Peyer's patch (tissue), 4 donors: ENCODE results near the gene ZNF337.

ENCODE experiments used
- POLR2A ChIP-seq, 2 donors: fragments of 450-650 bp; IDR thresholded peaks; one replicate each; pipeline ENCODE4 v1.5.1; 2017; ENCODE audit warnings: antibody characterized with exemption in 2 of 2, mild to moderate bottlenecking in 2 of 2, moderate library complexity in 2 of 2
- TF ChIP-seq, protein P1 (sequence below), 6 experiments: fragments of 450-650 bp in 4 of 6; fragments of 200-600 bp in 2 of 6; sonication (generic) in 1 of 6; IDR thresholded peaks; one replicate each; pipeline ENCODE4 v1.5.1; 2017 to 2019; ENCODE audit warnings: antibody characterized with exemption in 6 of 6, mild to moderate bottlenecking in 3 of 6, moderate library complexity in 1 of 6

DNA sequence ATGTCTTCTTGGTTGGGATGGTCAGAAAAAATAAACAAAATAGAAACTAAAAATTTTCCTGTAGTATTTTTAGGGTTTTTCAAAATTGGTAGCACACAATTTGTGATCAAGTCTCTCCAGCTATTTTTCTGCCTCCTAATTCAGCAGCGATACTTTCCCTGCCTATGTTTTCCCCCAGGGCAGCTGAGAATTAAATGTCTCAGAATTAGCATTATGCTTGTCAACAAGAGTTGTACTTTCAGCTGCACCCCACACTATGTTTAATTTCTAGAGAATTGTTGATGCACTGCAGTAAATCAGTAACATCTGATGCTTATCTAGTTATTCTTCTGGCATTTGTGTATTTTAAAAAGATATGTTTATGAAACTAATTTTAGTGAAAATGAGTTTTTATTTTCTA lies 34.2 kb upstream of the ZNF337 start:
- TF ChIP-seq, protein P1, sequence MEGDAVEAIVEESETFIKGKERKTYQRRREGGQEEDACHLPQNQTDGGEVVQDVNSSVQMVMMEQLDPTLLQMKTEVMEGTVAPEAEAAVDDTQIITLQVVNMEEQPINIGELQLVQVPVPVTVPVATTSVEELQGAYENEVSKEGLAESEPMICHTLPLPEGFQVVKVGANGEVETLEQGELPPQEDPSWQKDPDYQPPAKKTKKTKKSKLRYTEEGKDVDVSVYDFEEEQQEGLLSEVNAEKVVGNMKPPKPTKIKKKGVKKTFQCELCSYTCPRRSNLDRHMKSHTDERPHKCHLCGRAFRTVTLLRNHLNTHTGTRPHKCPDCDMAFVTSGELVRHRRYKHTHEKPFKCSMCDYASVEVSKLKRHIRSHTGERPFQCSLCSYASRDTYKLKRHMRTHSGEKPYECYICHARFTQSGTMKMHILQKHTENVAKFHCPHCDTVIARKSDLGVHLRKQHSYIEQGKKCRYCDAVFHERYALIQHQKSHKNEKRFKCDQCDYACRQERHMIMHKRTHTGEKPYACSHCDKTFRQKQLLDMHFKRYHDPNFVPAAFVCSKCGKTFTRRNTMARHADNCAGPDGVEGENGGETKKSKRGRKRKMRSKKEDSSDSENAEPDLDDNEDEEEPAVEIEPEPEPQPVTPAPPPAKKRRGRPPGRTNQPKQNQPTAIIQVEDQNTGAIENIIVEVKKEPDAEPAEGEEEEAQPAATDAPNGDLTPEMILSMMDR (IDR thresholded peaks at IDR 0.05) = no peak
- TF ChIP-seq POLR2A (IDR thresholded peaks at IDR 0.05) = no peak
